ENCODE results near the gene RAPGEF3.
A peak's percentile ranks its signal among the peaks of the same experiment; 100 is the strongest.

The RAPGEF3 gene

GRCh38 chr12:47758834-47759690 is at the start of gene RAPGEF3:
TSS of gene RAPGEF3 (minus strand) at chr12:47758880. CDS start at chr12:47758556, 324 bp downstream.
- no peaks in the 10 kb centered on the region for H3K9me3 ChIP-seq (ENCODE audit: control insufficient read depth, insufficient read depth, low read depth, low read length)
- H3K36me3 ChIP-seq (ENCODE audit: control insufficient read depth in 2 of 2, insufficient read depth in 1 of 2, low read length in 2 of 2), result no peaks in the 10 kb centered on the region
- peaks cover 5% of the 10 kb centered on the region; the same call in 1 of the 2 replicates for H3K4me1 ChIP-seq (ENCODE audit: control insufficient read depth, insufficient read depth, low read length)
- ChIA-PET CTCF (interaction anchor here (0.9 to 14.1 kb wide), 6 partner anchors 9 to 79 kb away, joined by 4 to 241 read pairs (median 10); partner anchors contain the start of gene SLC48A1), POLR2A (interaction anchor here (1.1 to 1.6 kb wide), 3 partner anchors 8 to 14 kb away, joined by 3 to 6 read pairs (median 3); partner anchors contain the start of gene SLC48A1)
- H3K4me3 ChIP-seq (ENCODE audit: low read depth, low read length), result peak within 1 kb of the TSS; percentile 46
- peak within 1 kb of the TSS; percentile 11; the same call in 1 of the 2 replicates for H3K27ac ChIP-seq (ENCODE audit: extremely low read depth, low read depth, low read length)
- TF ChIP-seq KLF9 (tag by site-specific recombination; IDR thresholded peaks at IDR 0.05; ENCODE audit: low read depth) (peak; percentile 98), ZNF449 (tag by site-specific recombination; IDR thresholded peaks at IDR 0.05) (no peak), REPIN1 (tag by site-specific recombination; IDR thresholded peaks at IDR 0.05; ENCODE audit: low read depth) (no peak), SCRT1 (tag by site-specific recombination; IDR thresholded peaks at IDR 0.05; ENCODE audit: borderline replicate concordance) (no peak), ZNF549 (tag by site-specific recombination; IDR thresholded peaks at IDR 0.05) (no peak), ZNF416 (tag by site-specific recombination; IDR thresholded peaks at IDR 0.05) (no peak), BCL11B (tag by site-specific recombination; IDR thresholded peaks at IDR 0.05; ENCODE audit: low read depth) (peak; percentile 54; the same call in 1 of the 2 replicates), ZNF302 (tag by site-specific recombination; IDR thresholded peaks at IDR 0.05; ENCODE audit: low read depth) (no peak), ZNF24 (tag by site-specific recombination; IDR thresholded peaks at IDR 0.05) (no peak), ZNF677 (tag by site-specific recombination; IDR thresholded peaks at IDR 0.05) (no peak), ZNF707 (tag by site-specific recombination; IDR thresholded peaks at IDR 0.05) (no peak), KLF8 (tag by site-specific recombination; IDR thresholded peaks at IDR 0.05) (peak; percentile 78; the same call in 1 of the 2 replicates), SALL2 (tag by site-specific recombination; IDR thresholded peaks at IDR 0.05; ENCODE audit: borderline replicate concordance) (no peak), ZNF26 (tag by site-specific recombination; IDR thresholded peaks at IDR 0.05) (no peak), ZNF362 (tag by site-specific recombination; IDR thresholded peaks at IDR 0.05) (no peak), ZNF843 (tag by site-specific recombination; IDR thresholded peaks at IDR 0.05) (0 out of 2 replicates have a peak, but pooled peaks have one; percentile 24), INSM2 (tag by site-specific recombination; IDR thresholded peaks at IDR 0.05) (peak; percentile 66), ZNF398 (tag by site-specific recombination; IDR thresholded peaks at IDR 0.05) (peak; percentile 85), PBX3 (CRISPR knock-in tag; IDR thresholded peaks at IDR 0.05) (no peak), PRDM6 (tag by site-specific recombination; IDR thresholded peaks at IDR 0.05) (no peak), ZNF157 (tag by site-specific recombination; IDR thresholded peaks at IDR 0.05) (no peak), ZNF23 (tag by site-specific recombination; IDR thresholded peaks at IDR 0.05; ENCODE audit: borderline replicate concordance) (no peak), EGR2 (tag by site-specific recombination; IDR thresholded peaks at IDR 0.05; ENCODE audit: low read depth) (peak; percentile 53), ZNF747 (tag by site-specific recombination; IDR thresholded peaks at IDR 0.05) (no peak), KLF7 (tag by site-specific recombination; IDR thresholded peaks at IDR 0.05; ENCODE audit: borderline replicate concordance) (no peak), GFI1B (tag by site-specific recombination; IDR thresholded peaks at IDR 0.05) (no peak)
